B cell (primary cell): ENCODE measurements around the gene CERS6.

Experiments
- CTCF ChIP-seq: fragments of 200-600 bp; IDR thresholded peaks from one replicate; pipeline ENCODE4 v1.8.0; 2022; ENCODE audit warnings: antibody characterized with exemption, mild to moderate bottlenecking
- EZH2 ChIP-seq: IDR thresholded peaks from 2 replicates; pipeline ENCODE4 v1.6.1; 2012; ENCODE audit warnings: borderline replicate concordance, low read depth, mild to moderate bottlenecking, moderate library complexity, low read length; ENCODE audit not compliant: insufficient read depth, poor library complexity, severe bottlenecking

- TF ChIP-seq CTCF: no peak
- TF ChIP-seq EZH2: no peak
Measured at GRCh38 chr2:168654705-168655104, 198.6 kb downstream of the CERS6 start.
